Middle frontal gyrus (tissue), 1 donor: ENCODE data around the gene SRSF6.
"Not testable (repeated sequence)": the region's sequence is repeated elsewhere in the genome, so short reads cannot be mapped to it uniquely, and the experiment has no call there.

Source experiments
- DNase-seq: peaks from one replicate; pipeline ENCODE4 v3.0.0-alpha.2; 2015; ENCODE audit warnings: low spot score; ENCODE audit errors: extremely low spot score

Gene SRSF6

GRCh38 chr20:43457640-43458421 is at the start of gene SRSF6:
Gene SRSF6, plus strand, starts transcription at chr20:43457896. Its CDS starts 138 bp downstream, at chr20:43458034.
- DNase-seq, result peak; percentile 92

GRCh38 chr20:43408848-43409576 is 48.7 kb upstream of the SRSF6 start:
- DNase-seq, result no peak

GRCh38 chr20:43409577-43409913 is 48.2 kb upstream of the SRSF6 start:
- no peak for DNase-seq

GRCh38 chr20:43415661-43416430 is 41.9 kb upstream of the SRSF6 start:
- DNase-seq, result no peak

- no peak for DNase-seq
Measured at GRCh38 chr20:43416591-43417228, 41.0 kb upstream of the SRSF6 start.

GRCh38 chr20:43420192-43420591 is 37.5 kb upstream of the SRSF6 start:
- no peak for DNase-seq

GRCh38 chr20:43420913-43421312 is 36.8 kb upstream of the SRSF6 start:
- not testable (repeated sequence) for DNase-seq

GRCh38 chr20:43426172-43426571 is 31.5 kb upstream of the SRSF6 start:
- no peak for DNase-seq

GRCh38 chr20:43430265-43431133 is 27.2 kb upstream of the SRSF6 start:
- DNase-seq, result no peak

GRCh38 chr20:43431134-43431519 is 26.6 kb upstream of the SRSF6 start:
- DNase-seq, result no peak

- no peak for DNase-seq
Measured at GRCh38 chr20:43432498-43432897, 25.2 kb upstream of the SRSF6 start.

GRCh38 chr20:43433250-43433854 is 24.3 kb upstream of the SRSF6 start:
- no peak for DNase-seq

GRCh38 chr20:43434565-43434964 is 23.1 kb upstream of the SRSF6 start:
- DNase-seq, result no peak

- no peak for DNase-seq
Measured at GRCh38 chr20:43438578-43439316, 18.9 kb upstream of the SRSF6 start.

- no peak for DNase-seq
Measured at GRCh38 chr20:43440531-43440930, 17.2 kb upstream of the SRSF6 start.

- no peak for DNase-seq
Measured at GRCh38 chr20:43442282-43442880, 15.3 kb upstream of the SRSF6 start.

- no peak for DNase-seq
Measured at GRCh38 chr20:43444107-43444506, 13.6 kb upstream of the SRSF6 start.

- DNase-seq, result no peak
Measured at GRCh38 chr20:43446361-43446879, 11.3 kb upstream of the SRSF6 start.

GRCh38 chr20:43448431-43448747 is 9.3 kb upstream of the SRSF6 start:
- DNase-seq, result not testable (repeated sequence)
